H9 (cell line): Measurements from ENCODE around the gene DOCK2. TPM values are rescaled to one million over a fixed set of nuclear protein-coding genes. Genes with fewer than 3 reads are reported as not detected.

ENCODE experiments used
- DNase-seq: peaks from one replicate; pipeline ENCODE4 v3.0.0-alpha.2; 2017
- H2AFZ ChIP-seq: one replicate; pipeline ENCODE4 v1.6.1; 2013; ENCODE audit warnings: mild to moderate bottlenecking, low read length, control low read depth, moderate library complexity
- H2AK5ac ChIP-seq: 2 replicates; pipeline ENCODE4 v1.6.1; 2013; ENCODE audit warnings: low read length, control low read depth, mixed read lengths; ENCODE audit not compliant: insufficient read length
- H2BK120ac ChIP-seq: one replicate; pipeline ENCODE4 v1.6.1; 2013; ENCODE audit warnings: low read depth, mild to moderate bottlenecking, low read length, control low read depth, inconsistent platforms; ENCODE audit not compliant: poor library complexity, severe bottlenecking
- H2BK12ac ChIP-seq: 2 replicates; pipeline ENCODE4 v1.6.1; 2013; ENCODE audit warnings: low read length, control low read depth, mixed read lengths, low read depth; ENCODE audit not compliant: insufficient read length
- H2BK15ac ChIP-seq: 2 replicates; pipeline ENCODE4 v1.6.1; 2013; ENCODE audit warnings: low read depth, low read length, control low read depth
- H2BK20ac ChIP-seq: one replicate; pipeline ENCODE4 v1.6.1; 2013; ENCODE audit warnings: low read depth, mild to moderate bottlenecking, low read length, control low read depth, inconsistent platforms; ENCODE audit not compliant: poor library complexity, severe bottlenecking
- H2BK5ac ChIP-seq: 2 replicates; pipeline ENCODE4 v1.6.1; 2013; ENCODE audit warnings: low read length, control low read depth, mixed read lengths; ENCODE audit not compliant: insufficient read length
- H3K14ac ChIP-seq: 2 replicates; pipeline ENCODE4 v1.6.1; 2013; ENCODE audit warnings: low read length, control low read depth; ENCODE audit not compliant: insufficient read depth
- H3K18ac ChIP-seq: 2 replicates; pipeline ENCODE4 v1.6.1; 2013; ENCODE audit warnings: low read depth, mild to moderate bottlenecking, mixed read lengths, low read length, control low read depth; ENCODE audit not compliant: insufficient read length
- H3K23ac ChIP-seq: 2 replicates; pipeline ENCODE4 v1.6.1; 2013; ENCODE audit warnings: low read length, control low read depth, mixed read lengths, low read depth; ENCODE audit not compliant: insufficient read length
- H3K23me2 ChIP-seq: 2 replicates; pipeline ENCODE4 v1.6.1; 2013; ENCODE audit warnings: low read depth, mild to moderate bottlenecking, mixed read lengths, low read length, control low read depth; ENCODE audit not compliant: insufficient read length, poor library complexity, severe bottlenecking
- H3K27ac ChIP-seq: 2 replicates; pipeline ENCODE4 v1.5.1; 2013; ENCODE audit warnings: low read length, control low read depth, mixed read lengths, low read depth; ENCODE audit not compliant: insufficient read length
- H3K27me3 ChIP-seq: 2 replicates; pipeline ENCODE4 v1.6.1; 2013; ENCODE audit warnings: low read length, control low read depth, inconsistent platforms; ENCODE audit not compliant: insufficient read depth
- H3K4ac ChIP-seq: 2 replicates; pipeline ENCODE4 v1.6.1; 2013; ENCODE audit warnings: low read depth, mild to moderate bottlenecking, control low read depth, inconsistent platforms, low read length, moderate library complexity
- H3K4me1 ChIP-seq: 2 replicates; pipeline ENCODE4 v1.6.1; 2013; ENCODE audit warnings: low read length, control low read depth, inconsistent platforms; ENCODE audit not compliant: insufficient read depth
- H3K4me2 ChIP-seq: 2 replicates; pipeline ENCODE4 v1.6.1; 2013; ENCODE audit warnings: low read length, control low read depth, mixed read lengths; ENCODE audit not compliant: insufficient read length, insufficient read depth
- H3K56ac ChIP-seq: 2 replicates; pipeline ENCODE4 v1.6.1; 2013; ENCODE audit warnings: low read depth, mild to moderate bottlenecking, mixed read lengths, low read length, control low read depth; ENCODE audit not compliant: insufficient read length
- H3K79me1 ChIP-seq: 2 replicates; pipeline ENCODE4 v1.6.1; 2013; ENCODE audit warnings: low read depth, mild to moderate bottlenecking, moderate library complexity, low read length, control low read depth, inconsistent platforms; ENCODE audit not compliant: insufficient read depth, poor library complexity, severe bottlenecking
- H3K79me2 ChIP-seq: 2 replicates; pipeline ENCODE4 v1.6.1; 2013; ENCODE audit warnings: low read length, control low read depth, inconsistent platforms; ENCODE audit not compliant: insufficient read depth
- H3K9ac ChIP-seq: 2 replicates; pipeline ENCODE4 v1.6.1; 2013; ENCODE audit warnings: low read length, control low read depth, mixed read lengths; ENCODE audit not compliant: insufficient read length; ENCODE audit errors: extremely low read depth
- H3K9me3 ChIP-seq: one replicate; pipeline ENCODE4 v1.6.1; 2013; ENCODE audit warnings: low read depth, low read length, inconsistent platforms; ENCODE audit not compliant: control insufficient read depth
- H3T11ph ChIP-seq: one replicate; pipeline ENCODE4 v1.6.1; 2013; ENCODE audit warnings: mild to moderate bottlenecking, low read length, control low read depth, inconsistent platforms
- H4K20me1 ChIP-seq: one replicate; pipeline ENCODE4 v1.6.1; 2013; ENCODE audit not compliant: control insufficient read depth, insufficient read length, insufficient read depth
- H4K5ac ChIP-seq: 2 replicates; pipeline ENCODE4 v1.6.1; 2013; ENCODE audit warnings: low read depth, mild to moderate bottlenecking, mixed read lengths, low read length, control low read depth; ENCODE audit not compliant: insufficient read length
- H4K8ac ChIP-seq: replicated peaks from 2 replicates; pipeline ENCODE4 v1.6.1; 2013; ENCODE audit warnings: low read length, control low read depth, mixed read lengths, low read depth; ENCODE audit not compliant: insufficient read length
- H4K91ac ChIP-seq: 2 replicates; pipeline ENCODE4 v1.6.1; 2013; ENCODE audit warnings: low read depth, mild to moderate bottlenecking, moderate library complexity, mixed read lengths, low read length, control low read depth; ENCODE audit not compliant: insufficient read length
- H3K27ac Mint-ChIP-seq, 3 experiments: 2 replicates in 2 of 3; 3 replicates in 1 of 3; pipeline ENCODE4 v1.8.0; 2020 to 2021; ENCODE audit warnings: mixed read lengths in 3 of 3, mild to moderate bottlenecking in 1 of 3, moderate library complexity in 1 of 3
- H3K27me3 Mint-ChIP-seq: 2 replicates; pipeline ENCODE4 v1.8.0; 2021; ENCODE audit warnings: low read depth, mild to moderate bottlenecking, moderate library complexity, mixed read lengths
- H3K36me3 Mint-ChIP-seq, 3 experiments: 2 replicates in 2 of 3; 3 replicates in 1 of 3; pipeline ENCODE4 v1.8.0; 2020 to 2021; ENCODE audit warnings: low read depth in 3 of 3, mixed read lengths in 3 of 3; ENCODE audit not compliant: insufficient read depth in 1 of 3
- H3K4me1 Mint-ChIP-seq, 2 experiments: 2 replicates each; pipeline ENCODE4 v1.8.0; 2020; ENCODE audit warnings: mixed read lengths in 2 of 2
- H3K4me3 Mint-ChIP-seq, 2 experiments: 2 replicates in 1 of 2; 3 replicates in 1 of 2; pipeline ENCODE4 v1.8.0; 2020 to 2021; ENCODE audit warnings: mild to moderate bottlenecking in 2 of 2, mixed read lengths in 2 of 2, moderate library complexity in 1 of 2
- H3K9me3 Mint-ChIP-seq, 2 experiments: 2 replicates in 1 of 2; 3 replicates in 1 of 2; pipeline ENCODE4 v1.8.0; 2020; ENCODE audit warnings: mild to moderate bottlenecking in 2 of 2, mixed read lengths in 2 of 2, moderate library complexity in 1 of 2
- WGBS: extraction: QIAGEN DNeasy Blood & Tissue Kit; methylation state at CpG from one replicate; pipeline ENCODE4 v1.1.7; 2013; ENCODE audit warnings: missing lambda C conversion rate, low lambda C conversion rate, mixed read lengths; ENCODE audit not compliant: insufficient read length; ENCODE audit errors: extremely low coverage; 5-methylcytosine and 5-hydroxymethylcytosine counted together
- total RNA-seq: library from RNA; stranded (reverse); gene quantifications from 2 replicates; pipeline ENCODE4 v1.2.1, GENCODE V29; 2021
- TF ChIP-seq, protein P1 (sequence below): fragments of 200-600 bp; sonication (generic); conservative IDR thresholded peaks from 3 replicates; pipeline ENCODE4 v1.8.0; 2021; ENCODE audit warnings: antibody characterized with exemption, mild to moderate bottlenecking

The DOCK2 gene
- total RNA-seq, 1 experiment from 2014 or later, result 7.8 TPM

DNA sequence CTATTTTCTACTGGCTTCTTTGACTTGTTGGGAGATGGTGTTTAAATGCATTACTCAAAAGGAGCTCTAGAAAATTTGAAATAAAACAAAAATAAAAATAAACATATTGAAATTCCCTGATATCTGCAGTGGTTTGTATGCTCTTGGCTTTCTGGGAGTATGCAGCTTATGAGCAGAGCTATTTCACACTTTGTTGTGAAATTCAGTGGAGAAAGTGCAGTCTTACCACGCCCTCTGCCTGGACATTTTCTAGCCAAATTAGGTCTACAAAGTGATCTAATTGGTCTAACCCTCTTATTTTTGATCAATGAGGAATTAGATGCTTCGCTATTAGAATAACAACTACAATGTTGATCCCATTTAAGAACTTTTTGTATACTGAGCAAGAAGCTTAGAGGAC is 276.4 kb downstream of the DOCK2 start:
- H3K9me3 Mint-ChIP-seq, result no peaks in the 10 kb centered on the region
- Histone ChIP-seq H2BK15ac (no peak overlapping the region), H3K27me3 (no peaks in the 10 kb centered on the region), H3K4ac (no peak overlapping the region), H2BK120ac (no peak overlapping the region), H2AFZ (no peak overlapping the region), H3K79me1 (no peaks in the 10 kb centered on the region), H4K91ac (no peak overlapping the region), H4K8ac (no peak overlapping the region), H3K56ac (no peak overlapping the region), H3K27ac (no peak overlapping the region), H3K4me2 (no peak overlapping the region), H3K18ac (no peak overlapping the region), H3T11ph (no peak overlapping the region), H3K9me3 (no peaks in the 10 kb centered on the region), H3K23ac (no peak overlapping the region), H3K14ac (no peak overlapping the region), H2BK5ac (no peak overlapping the region), H3K9ac (no peak overlapping the region), H2BK12ac (no peak overlapping the region), H4K5ac (no peak overlapping the region), H3K4me1 (no peaks in the 10 kb centered on the region), H3K79me2 (no peaks in the 10 kb centered on the region), H2BK20ac (no peak overlapping the region), H3K23me2 (no peaks in the 10 kb centered on the region), H4K20me1 (no peaks in the 10 kb centered on the region), H2AK5ac (no peak overlapping the region)
- no peak for DNase-seq
- no peak overlapping the region for H3K27ac Mint-ChIP-seq
- no peak overlapping the region for H3K4me3 Mint-ChIP-seq
- no peaks in the 10 kb centered on the region for H3K36me3 Mint-ChIP-seq
- H3K27me3 Mint-ChIP-seq, result no peaks in the 10 kb centered on the region
- TF ChIP-seq, protein P1, sequence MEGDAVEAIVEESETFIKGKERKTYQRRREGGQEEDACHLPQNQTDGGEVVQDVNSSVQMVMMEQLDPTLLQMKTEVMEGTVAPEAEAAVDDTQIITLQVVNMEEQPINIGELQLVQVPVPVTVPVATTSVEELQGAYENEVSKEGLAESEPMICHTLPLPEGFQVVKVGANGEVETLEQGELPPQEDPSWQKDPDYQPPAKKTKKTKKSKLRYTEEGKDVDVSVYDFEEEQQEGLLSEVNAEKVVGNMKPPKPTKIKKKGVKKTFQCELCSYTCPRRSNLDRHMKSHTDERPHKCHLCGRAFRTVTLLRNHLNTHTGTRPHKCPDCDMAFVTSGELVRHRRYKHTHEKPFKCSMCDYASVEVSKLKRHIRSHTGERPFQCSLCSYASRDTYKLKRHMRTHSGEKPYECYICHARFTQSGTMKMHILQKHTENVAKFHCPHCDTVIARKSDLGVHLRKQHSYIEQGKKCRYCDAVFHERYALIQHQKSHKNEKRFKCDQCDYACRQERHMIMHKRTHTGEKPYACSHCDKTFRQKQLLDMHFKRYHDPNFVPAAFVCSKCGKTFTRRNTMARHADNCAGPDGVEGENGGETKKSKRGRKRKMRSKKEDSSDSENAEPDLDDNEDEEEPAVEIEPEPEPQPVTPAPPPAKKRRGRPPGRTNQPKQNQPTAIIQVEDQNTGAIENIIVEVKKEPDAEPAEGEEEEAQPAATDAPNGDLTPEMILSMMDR, result no peak
- WGBS, result no CpG with 5 or more reads among the region's 2 CpGs
- H3K4me1 Mint-ChIP-seq, result no peaks in the 10 kb centered on the region
